GM23338 (cell line): Measurements from ENCODE around the gene TTLL6.

Experiments used
- CTCF ChIP-seq, 2 experiments: fragments of 200-600 bp in 1 of 2; sonication (generic) in 1 of 2; conservative IDR thresholded peaks; 2 replicates each; pipeline versions ENCODE4 v1.5.1 to v1.6.1; 2016 to 2017; ENCODE audit warnings: antibody characterized with exemption in 2 of 2, low read depth in 2 of 2, mild to moderate bottlenecking in 2 of 2, moderate library complexity in 1 of 2
- EZH2 ChIP-seq: fragments of 200-600 bp; sonication (generic); IDR thresholded peaks from one replicate; pipeline ENCODE4 v1.8.0; 2017; ENCODE audit warnings: antibody characterized with exemption, mild to moderate bottlenecking, low read depth; ENCODE audit not compliant: unreplicated experiment
- EZH2phosphoT487 ChIP-seq: fragments of 200-600 bp; sonication (generic); IDR thresholded peaks from one replicate; pipeline ENCODE4 v1.8.1; 2018; ENCODE audit warnings: antibody characterized with exemption; ENCODE audit not compliant: unreplicated experiment
- JUNB ChIP-seq: IDR thresholded peaks from one replicate; pipeline ENCODE4 v1.6.1; 2016; ENCODE audit warnings: antibody characterized with exemption; ENCODE audit not compliant: unreplicated experiment
- POLR2AphosphoS5 ChIP-seq: IDR thresholded peaks from 2 replicates; pipeline ENCODE4 v1.6.1; 2016; ENCODE audit warnings: antibody characterized with exemption, low read depth
- REST ChIP-seq: IDR thresholded peaks from one replicate; pipeline ENCODE4 v1.6.1; 2018; ENCODE audit warnings: antibody characterized with exemption; ENCODE audit not compliant: unreplicated experiment
- ZNF114 ChIP-seq: fragments of 250-450 bp; sonication (Bioruptor Pico); IDR thresholded peaks from 2 replicates; pipeline ENCODE4 v1.5.0; 2020; ENCODE audit warnings: mild to moderate bottlenecking, moderate library complexity
- ZNF331 ChIP-seq: fragments of 250-450 bp; sonication (Bioruptor Pico); IDR thresholded peaks from 2 replicates; pipeline ENCODE4 v1.5.0; 2020; ENCODE audit warnings: low read depth, mild to moderate bottlenecking, moderate library complexity

GRCh38 chr17:48850792-48851323 is 33.8 kb upstream of the TTLL6 start:
- TF ChIP-seq POLR2AphosphoS5 (no peak), CTCF (conservative IDR thresholded peaks at IDR 0.05; ENCODE audit: low read depth in 2 of 2) (no peak), EZH2phosphoT487 (no peak), ZNF114 (CRISPR knock-in tag) (no peak), REST (no peak), EZH2 (no peak), JUNB (no peak), ZNF331 (CRISPR knock-in tag) (no peak)
